HG03025 (cell line): ENCODE data around the gene GPRC5B.

Source experiments
- ATAC-seq: cut with Tn5 transposase; IDR thresholded peaks from one replicate; pipeline ENCODE4 v1.9.1; 2021; ENCODE audit warnings: mild to moderate bottlenecking, moderate library complexity; ENCODE audit not compliant: unreplicated experiment, low FRiP score

Gene GPRC5B

GRCh38 chr16:19850131-19850817 is 34.4 kb downstream of the GPRC5B start:
- no peak for ATAC-seq

GRCh38 chr16:19848756-19849155 is 35.9 kb downstream of the GPRC5B start:
- no peak for ATAC-seq

GRCh38 chr16:19846436-19846835 is 38.2 kb downstream of the GPRC5B start:
- no peak for ATAC-seq

- no peak for ATAC-seq
Observed at GRCh38 chr16:19844945-19845641, 39.6 kb downstream of the GPRC5B start.

- no peak for ATAC-seq
Observed at GRCh38 chr16:19843371-19843770, 41.3 kb downstream of the GPRC5B start.

GRCh38 chr16:19842426-19843157 is 42.1 kb downstream of the GPRC5B start:
- ATAC-seq, result no peak

- ATAC-seq, result no peak
Observed at GRCh38 chr16:19841184-19841583, 43.5 kb downstream of the GPRC5B start.

GRCh38 chr16:19840524-19841110 is 44.0 kb downstream of the GPRC5B start:
- no peak for ATAC-seq

- no peak for ATAC-seq
Observed at GRCh38 chr16:19837984-19838707, 46.5 kb downstream of the GPRC5B start.

GRCh38 chr16:19837331-19837980 is 47.2 kb downstream of the GPRC5B start:
- no peak for ATAC-seq

- no peak for ATAC-seq
Observed at GRCh38 chr16:19835968-19836421, 48.7 kb downstream of the GPRC5B start.

- no peak for ATAC-seq
Observed at GRCh38 chr16:19835196-19835595, 49.5 kb downstream of the GPRC5B start.

- ATAC-seq, result no peak
Observed at GRCh38 chr16:19833581-19833980, 51.1 kb downstream of the GPRC5B start.

GRCh38 chr16:19833176-19833575 is 51.5 kb downstream of the GPRC5B start:
- no peak for ATAC-seq

GRCh38 chr16:19831678-19832077 is 53.0 kb downstream of the GPRC5B start:
- no peak for ATAC-seq

GRCh38 chr16:19830902-19831560 is 53.6 kb downstream of the GPRC5B start:
- no peak for ATAC-seq

GRCh38 chr16:19829844-19830692 is 54.6 kb downstream of the GPRC5B start:
- ATAC-seq, result no peak

- ATAC-seq, result no peak
Observed at GRCh38 chr16:19824216-19824615, 60.4 kb downstream of the GPRC5B start.
